Calu3 (cell line): ENCODE measurements around the gene FAM222A. TPM values are rescaled to one million over a fixed set of nuclear protein-coding genes. Genes with fewer than 3 reads are reported as not detected.

ENCODE experiments used
- BruUV-seq: library from RNA; stranded (reverse); fragments of 400-500 nt; replicated peaks from 2 replicates; lab custom pipeline; 2021; lab: Mats Ljungman, UMichigan
- CTCF ChIA-PET: fragments of 300-600 bp; sonication (Branson Sonifier 250); formaldehyde crosslinking; loops from one replicate; lab custom pipeline; 2022; ENCODE audit warnings: antibody characterized with exemption; lab: Charles Lee
- DNase-seq: peaks from one replicate; pipeline ENCODE4 v3.0.0; 2022
- H3K27ac Mint-ChIP-seq: one replicate; pipeline ENCODE4 v1.8.0; 2022; ENCODE audit warnings: mixed read lengths; ENCODE audit not compliant: unreplicated experiment
- H3K27me3 Mint-ChIP-seq: one replicate; pipeline ENCODE4 v1.8.0; 2022; ENCODE audit warnings: mixed read lengths; ENCODE audit not compliant: unreplicated experiment
- H3K36me3 Mint-ChIP-seq: one replicate; pipeline ENCODE4 v1.8.0; 2022; ENCODE audit warnings: mild to moderate bottlenecking, moderate library complexity, mixed read lengths; ENCODE audit not compliant: insufficient read depth, unreplicated experiment
- H3K4me1 Mint-ChIP-seq: one replicate; pipeline ENCODE4 v1.8.0; 2022; ENCODE audit warnings: mild to moderate bottlenecking, low read depth, mixed read lengths; ENCODE audit not compliant: unreplicated experiment
- H3K4me3 Mint-ChIP-seq: one replicate; pipeline ENCODE4 v1.8.0; 2022; ENCODE audit warnings: mild to moderate bottlenecking, low read depth, moderate library complexity, mixed read lengths; ENCODE audit not compliant: unreplicated experiment
- H3K9me3 Mint-ChIP-seq: one replicate; pipeline ENCODE4 v1.8.0; 2022; ENCODE audit warnings: low read depth, mixed read lengths; ENCODE audit not compliant: unreplicated experiment
- intact Hi-C: fragments of 100-400 bp; cut with micrococcal nuclease; formaldehyde crosslinking; loops from one replicate; pipeline ENCODE4 v1.10.0; 2022; ENCODE audit not compliant: unreplicated experiment
- total RNA-seq: library from RNA; stranded (reverse); gene quantifications from 2 replicates; pipeline ENCODE4 v1.2.3, GENCODE V29; 2022
- TF ChIP-seq, protein P1 (sequence below): fragments of 200-600 bp; IDR thresholded peaks from one replicate; pipeline ENCODE4 v1.8.0; 2022; ENCODE audit warnings: antibody characterized with exemption; ENCODE audit not compliant: unreplicated experiment

Gene FAM222A
- total RNA-seq, 1 experiment from 2014 or later, result 2.4 TPM

DNA sequence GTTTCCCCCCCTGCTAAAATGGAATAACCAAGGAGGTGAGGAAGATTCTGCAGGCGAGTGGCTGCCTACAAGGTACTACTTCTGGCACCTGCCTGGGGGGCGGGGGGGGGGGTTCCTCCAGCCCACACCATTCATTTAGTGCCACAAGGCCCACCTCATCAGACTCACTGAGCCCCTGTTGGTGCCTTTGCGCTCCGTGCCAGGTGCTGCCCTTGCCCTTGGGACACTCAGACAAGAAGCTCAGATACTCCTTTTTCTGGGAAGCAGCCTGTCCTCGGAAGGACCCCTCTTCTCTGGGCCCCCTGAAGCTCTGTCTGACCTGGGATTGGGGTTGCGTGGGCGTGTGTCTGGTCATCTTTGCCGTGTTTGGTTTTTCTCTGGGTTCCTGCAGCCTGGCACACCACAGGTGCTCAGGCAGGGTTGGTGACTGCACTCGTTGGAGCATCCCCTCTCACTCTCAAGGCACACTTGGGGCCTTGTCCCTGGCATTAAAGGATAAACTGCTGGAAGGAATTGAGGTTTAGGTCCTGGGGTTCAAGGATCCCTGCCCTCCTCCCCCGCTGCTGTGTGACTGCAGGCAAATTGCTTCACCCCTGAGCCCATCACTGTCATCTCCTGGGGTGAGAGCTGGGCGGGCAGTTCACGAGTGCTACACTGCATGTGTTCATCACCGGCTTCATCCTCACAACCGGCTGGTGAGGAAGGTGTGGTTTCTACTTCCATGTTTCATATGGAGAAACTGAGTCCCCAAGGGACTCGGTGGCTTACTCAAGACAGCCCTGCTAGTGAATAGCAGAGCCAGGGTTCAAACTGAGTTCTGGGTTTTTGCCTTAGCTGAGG is 16.9 kb downstream of the FAM222A start:
- peaks cover 24% of the 10 kb centered on the region for H3K27me3 Mint-ChIP-seq
- no peak overlapping the region for H3K27ac Mint-ChIP-seq
- no peak for DNase-seq

DNA sequence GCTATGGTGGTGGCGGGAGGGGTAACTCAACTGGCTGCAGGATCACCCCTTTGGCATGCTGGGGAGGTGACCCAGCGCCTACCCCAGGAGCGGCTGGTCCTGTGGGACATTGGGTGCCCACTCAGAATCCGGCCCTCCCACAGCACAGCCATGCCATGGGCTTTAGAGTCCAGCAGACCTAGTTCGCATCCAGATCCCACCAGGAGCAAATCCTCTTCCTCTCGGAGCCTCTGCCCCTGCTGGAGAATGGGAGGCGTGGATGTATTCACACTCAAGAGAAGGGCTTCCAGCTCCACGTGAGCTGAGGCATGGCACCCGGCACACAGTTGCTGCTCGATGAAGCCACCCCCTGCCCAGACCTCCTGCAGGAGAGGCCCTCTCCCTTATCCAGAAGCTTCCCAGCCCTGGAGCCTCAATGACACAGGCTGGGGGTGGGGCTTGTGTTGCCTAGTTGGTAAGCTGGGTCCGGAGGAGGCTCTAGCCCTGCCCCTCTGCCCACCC is 17.7 kb downstream of the FAM222A start:
- Mint-ChIP-seq H3K4me1 (no peaks in the 10 kb centered on the region), H3K36me3 (no peaks in the 10 kb centered on the region), H3K27ac (no peak overlapping the region), H3K9me3 (no peaks in the 10 kb centered on the region), H3K27me3 (peaks cover 30% of the 10 kb centered on the region), H3K4me3 (no peak overlapping the region)
- BruUV-seq, result no TSS peak
- TF ChIP-seq, protein P1, sequence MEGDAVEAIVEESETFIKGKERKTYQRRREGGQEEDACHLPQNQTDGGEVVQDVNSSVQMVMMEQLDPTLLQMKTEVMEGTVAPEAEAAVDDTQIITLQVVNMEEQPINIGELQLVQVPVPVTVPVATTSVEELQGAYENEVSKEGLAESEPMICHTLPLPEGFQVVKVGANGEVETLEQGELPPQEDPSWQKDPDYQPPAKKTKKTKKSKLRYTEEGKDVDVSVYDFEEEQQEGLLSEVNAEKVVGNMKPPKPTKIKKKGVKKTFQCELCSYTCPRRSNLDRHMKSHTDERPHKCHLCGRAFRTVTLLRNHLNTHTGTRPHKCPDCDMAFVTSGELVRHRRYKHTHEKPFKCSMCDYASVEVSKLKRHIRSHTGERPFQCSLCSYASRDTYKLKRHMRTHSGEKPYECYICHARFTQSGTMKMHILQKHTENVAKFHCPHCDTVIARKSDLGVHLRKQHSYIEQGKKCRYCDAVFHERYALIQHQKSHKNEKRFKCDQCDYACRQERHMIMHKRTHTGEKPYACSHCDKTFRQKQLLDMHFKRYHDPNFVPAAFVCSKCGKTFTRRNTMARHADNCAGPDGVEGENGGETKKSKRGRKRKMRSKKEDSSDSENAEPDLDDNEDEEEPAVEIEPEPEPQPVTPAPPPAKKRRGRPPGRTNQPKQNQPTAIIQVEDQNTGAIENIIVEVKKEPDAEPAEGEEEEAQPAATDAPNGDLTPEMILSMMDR, result no peak
- no peak for DNase-seq
- intact Hi-C loops, result no loop called here
- CTCF ChIA-PET, result no interaction called here

More for the DNA sequence above, 16.9 kb downstream of the FAM222A start:
- Mint-ChIP-seq H3K36me3 (no peaks in the 10 kb centered on the region), H3K4me3 (no peak overlapping the region), H3K9me3 (no peaks in the 10 kb centered on the region), H3K4me1 (no peaks in the 10 kb centered on the region)
- TF ChIP-seq, protein P1, result no peak
- intact Hi-C loops, result no loop called here
- BruUV-seq, result no TSS peak
- CTCF ChIA-PET, result no interaction called here

DNA sequence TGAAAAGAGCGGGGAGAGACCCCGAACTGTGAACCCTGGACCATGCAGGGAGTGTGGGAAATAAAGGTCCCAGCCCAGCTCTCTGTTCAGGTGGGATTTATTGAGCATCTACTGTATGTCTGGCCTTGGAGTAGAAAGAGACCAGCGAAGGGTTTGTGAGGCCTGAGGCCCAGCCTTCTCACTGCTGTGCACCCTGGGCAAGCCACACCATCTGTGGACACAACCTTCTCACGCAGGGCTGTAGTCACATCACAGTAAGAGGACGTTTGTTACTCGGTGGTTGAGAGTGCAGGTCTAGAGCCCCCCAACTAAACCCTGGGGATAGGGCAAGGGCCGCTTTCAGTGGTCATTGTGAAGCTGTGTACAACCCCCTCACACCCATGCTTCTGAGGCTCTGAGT is 18.2 kb downstream of the FAM222A start:
- Mint-ChIP-seq H3K27me3 (peaks cover 30% of the 10 kb centered on the region), H3K9me3 (no peaks in the 10 kb centered on the region), H3K36me3 (no peaks in the 10 kb centered on the region), H3K4me1 (no peaks in the 10 kb centered on the region), H3K4me3 (no peak overlapping the region), H3K27ac (no peak overlapping the region)
- CTCF ChIA-PET, result no interaction called here
- DNase-seq, result no peak
- no TSS peak for BruUV-seq
- intact Hi-C loops, result no loop called here
- TF ChIP-seq, protein P1, result no peak

DNA sequence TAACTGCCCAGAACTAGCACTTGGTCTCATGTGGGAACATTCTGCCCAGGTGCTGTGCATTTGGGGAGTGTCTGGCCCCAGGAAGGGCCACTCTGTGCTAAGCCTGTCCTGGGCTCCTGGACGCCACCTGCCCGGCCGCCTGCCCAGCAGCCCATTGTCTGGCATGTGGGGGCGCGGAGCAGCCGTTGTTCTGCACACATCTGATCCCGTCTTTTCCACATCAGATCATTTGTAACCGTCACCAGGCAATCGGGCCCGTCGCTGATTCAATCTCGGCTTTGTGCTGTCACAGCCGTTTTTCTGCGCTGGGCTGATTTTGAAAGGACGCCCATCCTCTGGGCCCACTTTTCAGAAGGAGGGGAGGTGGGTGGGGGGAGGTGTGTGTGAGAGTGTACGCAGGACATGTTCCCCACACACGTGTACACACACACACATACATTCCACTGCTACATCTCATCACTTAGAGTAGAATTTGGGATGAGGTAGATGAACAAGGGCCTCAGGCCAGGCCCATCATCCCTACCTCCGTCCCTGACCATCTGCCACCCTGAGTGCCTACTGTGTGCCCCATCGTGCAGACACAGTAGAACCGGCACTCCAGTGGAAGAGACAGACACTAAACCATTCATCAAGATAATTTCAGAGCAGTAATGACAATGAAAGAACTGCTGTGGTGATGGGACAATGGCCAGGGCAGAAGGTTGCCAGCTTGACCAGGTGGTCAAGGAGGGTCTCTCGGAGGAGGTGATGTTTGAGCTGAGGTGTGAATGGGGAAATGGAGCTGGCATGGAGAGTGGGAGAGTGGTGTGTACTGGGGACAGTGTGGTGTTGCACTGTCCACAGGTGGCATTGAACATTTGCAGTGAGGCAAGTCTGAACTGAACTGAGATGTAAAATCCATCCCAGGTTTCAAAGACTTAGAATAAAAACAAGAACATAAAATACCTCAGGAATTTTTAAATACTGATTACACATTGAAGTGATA is 19.0 kb downstream of the FAM222A start:
- Mint-ChIP-seq H3K4me1 (peaks cover 4% of the 10 kb centered on the region), H3K27me3 (peaks cover 30% of the 10 kb centered on the region), H3K27ac (no peak overlapping the region), H3K36me3 (no peaks in the 10 kb centered on the region), H3K9me3 (no peaks in the 10 kb centered on the region), H3K4me3 (no peak overlapping the region)
- TF ChIP-seq, protein P1, result no peak
- BruUV-seq, result no TSS peak
- no peak for DNase-seq
- CTCF ChIA-PET, result no interaction called here
- intact Hi-C loops, result no loop called here
